ENCODE data around the gene TTLL11.

DNA sequence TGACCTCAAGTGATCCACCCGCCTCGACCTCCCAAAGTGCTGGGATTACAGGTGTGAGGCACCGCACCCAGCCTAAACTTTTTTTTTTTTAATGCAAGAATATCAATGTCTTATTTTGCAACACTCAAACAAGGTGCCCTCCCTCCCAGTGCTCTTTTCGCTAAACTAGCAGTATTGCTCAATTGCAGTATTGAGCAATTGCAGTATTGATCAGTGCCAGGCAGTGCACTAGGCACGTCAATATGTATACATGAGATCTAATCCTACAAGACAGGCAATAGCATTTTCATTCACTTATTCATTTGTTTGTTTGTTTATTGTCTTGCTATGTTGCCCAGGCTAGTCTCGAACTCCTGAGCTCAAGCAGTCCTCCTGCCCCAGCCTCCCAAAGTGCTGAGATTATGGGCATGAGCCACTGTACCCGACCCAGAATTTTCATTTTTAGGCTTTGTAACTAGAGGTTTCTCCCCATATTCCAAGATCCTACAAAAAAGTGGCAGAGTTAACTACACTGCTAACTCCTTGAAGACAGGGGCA, 94.5 kb downstream of the TTLL11 start:
- TF ChIP-seq POLR2AphosphoS5 (IDR thresholded peaks at IDR 0.05; ENCODE audit: low read depth, low read length): no peak
- TF ChIP-seq, protein P1, sequence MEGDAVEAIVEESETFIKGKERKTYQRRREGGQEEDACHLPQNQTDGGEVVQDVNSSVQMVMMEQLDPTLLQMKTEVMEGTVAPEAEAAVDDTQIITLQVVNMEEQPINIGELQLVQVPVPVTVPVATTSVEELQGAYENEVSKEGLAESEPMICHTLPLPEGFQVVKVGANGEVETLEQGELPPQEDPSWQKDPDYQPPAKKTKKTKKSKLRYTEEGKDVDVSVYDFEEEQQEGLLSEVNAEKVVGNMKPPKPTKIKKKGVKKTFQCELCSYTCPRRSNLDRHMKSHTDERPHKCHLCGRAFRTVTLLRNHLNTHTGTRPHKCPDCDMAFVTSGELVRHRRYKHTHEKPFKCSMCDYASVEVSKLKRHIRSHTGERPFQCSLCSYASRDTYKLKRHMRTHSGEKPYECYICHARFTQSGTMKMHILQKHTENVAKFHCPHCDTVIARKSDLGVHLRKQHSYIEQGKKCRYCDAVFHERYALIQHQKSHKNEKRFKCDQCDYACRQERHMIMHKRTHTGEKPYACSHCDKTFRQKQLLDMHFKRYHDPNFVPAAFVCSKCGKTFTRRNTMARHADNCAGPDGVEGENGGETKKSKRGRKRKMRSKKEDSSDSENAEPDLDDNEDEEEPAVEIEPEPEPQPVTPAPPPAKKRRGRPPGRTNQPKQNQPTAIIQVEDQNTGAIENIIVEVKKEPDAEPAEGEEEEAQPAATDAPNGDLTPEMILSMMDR (IDR thresholded peaks at IDR 0.05; ENCODE audit: control extremely low read depth in 1 of 3, insufficient read depth in 1 of 3, low read depth in 1 of 3, low read length in 3 of 3): no peak
- TF ChIP-seq RFX5 (IDR thresholded peaks at IDR 0.05; ENCODE audit: borderline replicate concordance, low read depth, low read length): no peak
- no peak for TF ChIP-seq CHD2 (IDR thresholded peaks at IDR 0.05; ENCODE audit: low read length)

Data from H1 (cell line).